GM12875 (cell line): ENCODE data around the gene TAF1B.

Experiments
- H3K4me3 ChIP-seq: one replicate; pipeline ENCODE4 v1.5.1; 2011; ENCODE audit warnings: low read depth, low read length, control low read depth
- CTCF ChIP-seq: IDR thresholded peaks from 2 replicates; pipeline ENCODE4 v1.5.1; 2011; ENCODE audit warnings: low read depth, mild to moderate bottlenecking, control low read depth, inconsistent platforms, low read length, moderate library complexity, borderline replicate concordance; ENCODE audit not compliant: insufficient read depth

TAF1B gene

GRCh38 chr2:9897846-9898245 lies 54.6 kb downstream of the TAF1B start:
- TF ChIP-seq CTCF: no peak
- no peak overlapping the region for H3K4me3 ChIP-seq

GRCh38 chr2:9905413-9905812 lies 62.1 kb downstream of the TAF1B start:
- TF ChIP-seq CTCF: no peak
- H3K4me3 ChIP-seq: no peak overlapping the region

GRCh38 chr2:9907402-9907801 lies 64.1 kb downstream of the TAF1B start:
- TF ChIP-seq CTCF: no peak
- no peak overlapping the region for H3K4me3 ChIP-seq

- no peak overlapping the region for H3K4me3 ChIP-seq
- TF ChIP-seq CTCF: no peak
Measured at GRCh38 chr2:9908639-9909038, 65.4 kb downstream of the TAF1B start.

- TF ChIP-seq CTCF: no peak
Measured at GRCh38 chr2:9909106-9909505, 65.8 kb downstream of the TAF1B start.

GRCh38 chr2:9910699-9911098 lies 67.4 kb downstream of the TAF1B start:
- no peak overlapping the region for H3K4me3 ChIP-seq
- no peak for TF ChIP-seq CTCF

More at GRCh38 chr2:9909106-9909505, 65.8 kb downstream of the TAF1B start:
- no peak overlapping the region for H3K4me3 ChIP-seq

- no peak overlapping the region for H3K4me3 ChIP-seq
- no peak for TF ChIP-seq CTCF
Measured at GRCh38 chr2:9912468-9912867, 69.2 kb downstream of the TAF1B start.
